Astrocyte (in vitro differentiated cells and primary cell): ENCODE results near the gene ZNF30. TPM values are rescaled to one million over a fixed set of nuclear protein-coding genes. Genes with fewer than 3 reads are reported as not detected.

Experiments used
- DNase-seq: peaks from one replicate; pipeline ENCODE4 v3.0.0-alpha.2; 2010; ENCODE audit warnings: low read depth
- FAIRE-seq: peaks from 2 replicates; lab custom pipeline; 2011; peaks lifted over from hg19 to GRCh38; lab: Jason Lieb, UNC
- H2AFZ ChIP-seq: 2 replicates; pipeline ENCODE4 v1.6.0; 2012; ENCODE audit warnings: low read depth, low read length, inconsistent platforms
- H3K27ac ChIP-seq: 2 replicates; pipeline ENCODE4 v1.5.1; 2011; ENCODE audit warnings: low read depth, low read length, inconsistent platforms
- H3K27me3 ChIP-seq: 2 replicates; pipeline ENCODE4 v1.6.0; 2011; ENCODE audit warnings: low read length, inconsistent platforms; ENCODE audit not compliant: insufficient read depth
- H3K36me3 ChIP-seq: 2 replicates; pipeline ENCODE4 v1.5.1; 2011; ENCODE audit warnings: low read length, inconsistent platforms; ENCODE audit not compliant: insufficient read depth
- H3K4me1 ChIP-seq: 2 replicates; pipeline ENCODE4 v1.5.1; 2011; ENCODE audit warnings: low read length, inconsistent platforms; ENCODE audit not compliant: insufficient read depth
- H3K4me2 ChIP-seq: 2 replicates; pipeline ENCODE4 v1.6.0; 2012; ENCODE audit warnings: low read length, inconsistent platforms
- H3K4me3 ChIP-seq: 2 replicates; pipeline ENCODE4 v1.5.1; 2011; ENCODE audit warnings: low read depth, mild to moderate bottlenecking, low read length, inconsistent platforms; ENCODE audit not compliant: insufficient read depth
- H3K79me2 ChIP-seq: 2 replicates; pipeline ENCODE4 v1.6.0; 2012; ENCODE audit warnings: mild to moderate bottlenecking, low read length, inconsistent platforms; ENCODE audit not compliant: insufficient read depth
- H3K9ac ChIP-seq: 2 replicates; pipeline ENCODE4 v1.6.0; 2012; ENCODE audit warnings: mild to moderate bottlenecking, low read length, inconsistent platforms
- H3K9me3 ChIP-seq: 2 replicates; pipeline ENCODE4 v1.5.1; 2012; ENCODE audit warnings: low read depth, mild to moderate bottlenecking, low read length, inconsistent platforms; ENCODE audit not compliant: insufficient read depth
- H4K20me1 ChIP-seq: 2 replicates; pipeline ENCODE4 v1.6.0; 2012; ENCODE audit warnings: low read length, inconsistent platforms; ENCODE audit not compliant: insufficient read depth
- H3K27ac Mint-ChIP-seq: one replicate; pipeline ENCODE4 v1.8.0; 2021; ENCODE audit warnings: mild to moderate bottlenecking, mixed read lengths; ENCODE audit not compliant: unreplicated experiment
- H3K27me3 Mint-ChIP-seq: one replicate; pipeline ENCODE4 v1.8.0; 2021; ENCODE audit warnings: low read depth, mixed read lengths; ENCODE audit not compliant: unreplicated experiment
- H3K36me3 Mint-ChIP-seq: one replicate; pipeline ENCODE4 v1.8.0; 2021; ENCODE audit warnings: low read depth, mixed read lengths; ENCODE audit not compliant: unreplicated experiment
- H3K4me1 Mint-ChIP-seq: one replicate; pipeline ENCODE4 v1.8.0; 2021; ENCODE audit warnings: low read depth, mixed read lengths; ENCODE audit not compliant: unreplicated experiment
- H3K4me3 Mint-ChIP-seq: one replicate; pipeline ENCODE4 v1.8.0; 2021; ENCODE audit warnings: mild to moderate bottlenecking, moderate library complexity, mixed read lengths; ENCODE audit not compliant: unreplicated experiment
- H3K9me3 Mint-ChIP-seq: one replicate; pipeline ENCODE4 v1.8.0; 2021; ENCODE audit warnings: mild to moderate bottlenecking, mixed read lengths; ENCODE audit not compliant: unreplicated experiment
- EZH2 ChIP-seq: IDR thresholded peaks from 2 replicates; pipeline ENCODE4 v1.6.1; 2012; ENCODE audit warnings: mild to moderate bottlenecking, low read length, inconsistent platforms; ENCODE audit not compliant: insufficient read depth
- total RNA-seq: library from RNA; stranded (reverse); gene quantifications from 2 replicates; pipeline ENCODE4 v1.2.1, GENCODE V29; 2021
- TF ChIP-seq, protein P1 (sequence below): IDR thresholded peaks from 2 replicates; pipeline ENCODE4 v1.5.1; 2011; ENCODE audit warnings: low read depth, mild to moderate bottlenecking, inconsistent platforms, low read length, moderate library complexity; ENCODE audit not compliant: insufficient read depth

Gene ZNF30
- total RNA-seq, 1 donor from 2014 or later: 4.0 TPM

DNA sequence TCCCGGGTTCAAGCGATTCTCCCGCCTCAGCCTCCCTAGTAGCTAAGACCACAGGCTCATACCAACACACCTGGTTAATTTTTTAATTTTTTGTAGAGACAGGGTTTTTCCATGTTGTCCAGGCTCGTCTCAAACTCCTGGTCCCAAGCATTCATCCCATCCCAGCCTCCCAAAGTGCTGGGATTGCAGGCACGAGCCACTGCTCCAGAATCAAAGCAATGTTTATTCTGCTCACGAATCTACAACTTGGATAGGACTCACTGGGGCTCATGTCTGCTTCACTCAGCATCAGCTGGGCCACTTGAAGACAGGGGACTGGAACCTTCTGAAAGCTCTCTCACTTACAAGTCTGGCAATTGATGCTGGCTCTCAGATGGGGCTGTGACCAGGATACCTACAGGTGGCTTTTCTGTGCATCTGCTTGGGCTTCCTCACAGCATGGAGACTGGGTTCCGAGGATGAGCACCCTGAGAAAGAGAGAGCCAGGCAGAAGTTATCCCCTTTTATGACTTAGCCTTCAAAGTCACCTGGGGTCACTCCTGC, 45.5 kb downstream of the ZNF30 start:
- Mint-ChIP-seq H3K4me1 (no peaks in the 10 kb centered on the region), H3K36me3 (peaks cover 3% of the 10 kb centered on the region), H3K27ac (no peak overlapping the region), H3K4me3 (no peak overlapping the region), H3K9me3 (peaks cover 6% of the 10 kb centered on the region), H3K27me3 (peaks cover 4% of the 10 kb centered on the region)
- Histone ChIP-seq H3K4me2 (no peak overlapping the region), H4K20me1 (no peaks in the 10 kb centered on the region), H3K9me3 (peaks cover 14% of the 10 kb centered on the region), H3K4me3 (no peak overlapping the region), H3K4me1 (no peaks in the 10 kb centered on the region), H3K36me3 (no peaks in the 10 kb centered on the region), H2AFZ (no peak overlapping the region), H3K27me3 (no peaks in the 10 kb centered on the region), H3K9ac (no peak overlapping the region), H3K79me2 (no peaks in the 10 kb centered on the region), H3K27ac (no peak overlapping the region)
- FAIRE-seq: no peak
- TF ChIP-seq EZH2: no peak
- TF ChIP-seq, protein P1, sequence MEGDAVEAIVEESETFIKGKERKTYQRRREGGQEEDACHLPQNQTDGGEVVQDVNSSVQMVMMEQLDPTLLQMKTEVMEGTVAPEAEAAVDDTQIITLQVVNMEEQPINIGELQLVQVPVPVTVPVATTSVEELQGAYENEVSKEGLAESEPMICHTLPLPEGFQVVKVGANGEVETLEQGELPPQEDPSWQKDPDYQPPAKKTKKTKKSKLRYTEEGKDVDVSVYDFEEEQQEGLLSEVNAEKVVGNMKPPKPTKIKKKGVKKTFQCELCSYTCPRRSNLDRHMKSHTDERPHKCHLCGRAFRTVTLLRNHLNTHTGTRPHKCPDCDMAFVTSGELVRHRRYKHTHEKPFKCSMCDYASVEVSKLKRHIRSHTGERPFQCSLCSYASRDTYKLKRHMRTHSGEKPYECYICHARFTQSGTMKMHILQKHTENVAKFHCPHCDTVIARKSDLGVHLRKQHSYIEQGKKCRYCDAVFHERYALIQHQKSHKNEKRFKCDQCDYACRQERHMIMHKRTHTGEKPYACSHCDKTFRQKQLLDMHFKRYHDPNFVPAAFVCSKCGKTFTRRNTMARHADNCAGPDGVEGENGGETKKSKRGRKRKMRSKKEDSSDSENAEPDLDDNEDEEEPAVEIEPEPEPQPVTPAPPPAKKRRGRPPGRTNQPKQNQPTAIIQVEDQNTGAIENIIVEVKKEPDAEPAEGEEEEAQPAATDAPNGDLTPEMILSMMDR: no peak
- DNase-seq: no peak

DNA sequence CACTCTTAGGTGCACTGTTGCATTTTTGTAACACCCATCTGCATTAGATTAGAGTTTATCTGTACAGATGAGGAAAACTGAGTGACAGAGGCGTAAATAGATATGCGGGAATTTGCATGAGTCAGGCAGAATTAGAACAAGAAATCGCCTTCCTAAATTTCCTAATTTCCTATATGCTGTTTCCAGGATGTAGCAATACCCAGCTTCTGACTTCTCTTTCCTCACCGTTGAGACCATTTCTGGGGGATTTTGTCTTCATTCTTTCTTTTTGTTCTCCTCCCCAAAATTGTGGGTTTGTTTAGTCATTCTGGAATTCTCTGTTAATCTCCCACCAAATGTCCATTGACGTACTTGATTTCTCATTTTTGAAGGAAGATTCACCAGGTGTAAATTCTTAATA, 47.9 kb downstream of the ZNF30 start:
- Histone ChIP-seq H3K9ac (no peak overlapping the region), H3K36me3 (no peaks in the 10 kb centered on the region), H3K4me2 (no peak overlapping the region), H3K9me3 (peaks cover 8% of the 10 kb centered on the region), H3K27ac (no peak overlapping the region), H2AFZ (no peak overlapping the region), H3K4me1 (no peaks in the 10 kb centered on the region), H3K79me2 (no peaks in the 10 kb centered on the region), H3K4me3 (no peak overlapping the region), H3K27me3 (no peaks in the 10 kb centered on the region), H4K20me1 (no peaks in the 10 kb centered on the region)
- DNase-seq (no peak), FAIRE-seq (no peak)
- Mint-ChIP-seq H3K4me3 (no peak overlapping the region), H3K4me1 (no peaks in the 10 kb centered on the region), H3K36me3 (peaks cover 2% of the 10 kb centered on the region), H3K27ac (no peak overlapping the region), H3K9me3 (peaks cover 4% of the 10 kb centered on the region), H3K27me3 (peaks cover 4% of the 10 kb centered on the region)
- TF ChIP-seq, protein P1: no peak
- no peak for TF ChIP-seq EZH2

DNA sequence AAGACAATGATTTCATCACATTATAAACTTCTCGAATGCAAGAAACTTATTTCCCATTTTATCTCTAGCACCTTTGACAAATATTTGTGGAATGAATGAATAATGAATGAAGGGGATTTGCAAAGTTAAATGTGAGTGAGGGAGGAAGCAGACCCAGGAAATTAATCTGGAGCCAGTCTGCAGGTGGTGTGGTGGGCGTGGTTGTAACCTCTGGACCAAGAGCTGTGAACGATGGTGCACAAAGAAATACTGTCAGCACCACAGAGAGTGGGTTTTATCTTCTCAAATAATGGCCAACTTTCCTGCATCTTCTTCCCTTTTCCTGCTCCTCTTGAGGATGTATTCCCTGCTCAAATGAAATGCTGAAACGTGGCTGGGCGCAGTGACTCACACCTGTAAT, 48.4 kb downstream of the ZNF30 start:
- Histone ChIP-seq H3K4me1 (no peaks in the 10 kb centered on the region), H3K4me2 (no peak overlapping the region), H3K27ac (no peak overlapping the region), H3K9ac (no peak overlapping the region), H3K27me3 (no peaks in the 10 kb centered on the region), H4K20me1 (no peaks in the 10 kb centered on the region), H3K79me2 (no peaks in the 10 kb centered on the region), H2AFZ (no peak overlapping the region), H3K36me3 (no peaks in the 10 kb centered on the region), H3K9me3 (peaks cover 8% of the 10 kb centered on the region), H3K4me3 (no peak overlapping the region)
- Mint-ChIP-seq H3K9me3 (peaks cover 7% of the 10 kb centered on the region), H3K4me3 (no peak overlapping the region), H3K27ac (no peak overlapping the region), H3K36me3 (peaks cover 1% of the 10 kb centered on the region), H3K4me1 (no peaks in the 10 kb centered on the region), H3K27me3 (peaks cover 6% of the 10 kb centered on the region)
- TF ChIP-seq, protein P1: no peak
- TF ChIP-seq EZH2: no peak
- FAIRE-seq (no peak), DNase-seq (no peak)
